HCEC 1CT (cell line): ENCODE results near the gene TUT4.

Experiments used
- DNase-seq: peaks from one replicate; pipeline ENCODE4 v3.0.0-alpha.2; 2017

The TUT4 gene

GRCh38 chr1:52569449-52570210 is 16.7 kb upstream of the TUT4 start:
- no peak for DNase-seq

GRCh38 chr1:52567943-52568342 is 15.1 kb upstream of the TUT4 start:
- no peak for DNase-seq

- no peak for DNase-seq
These were observed 9.9 kb upstream of the TUT4 start for GRCh38 chr1:52562766-52563165.

- DNase-seq, result no peak
These were observed 7.0 kb upstream of the TUT4 start for GRCh38 chr1:52559875-52560274.

- no peak for DNase-seq
These were observed 6.0 kb upstream of the TUT4 start for GRCh38 chr1:52558941-52559340.

GRCh38 chr1:52556641-52557360 is 3.9 kb upstream of the TUT4 start:
- DNase-seq, result no peak

- DNase-seq, result no peak
These were observed 1.9 kb upstream of the TUT4 start for GRCh38 chr1:52554756-52555155.

GRCh38 chr1:52554267-52554640 is 1.4 kb upstream of the TUT4 start:
- no peak for DNase-seq

- DNase-seq, result peak; percentile 76
These were observed 722 bp upstream of the TUT4 start for GRCh38 chr1:52553362-52554266.

- DNase-seq, result peak; percentile 75
These were observed 722 bp downstream of the TUT4 start for GRCh38 chr1:52552236-52552504.

- DNase-seq, result peak; percentile 46
These were observed 1.2 kb downstream of the TUT4 start for GRCh38 chr1:52551507-52552235.

- no peak for DNase-seq
These were observed 2.4 kb downstream of the TUT4 start for GRCh38 chr1:52550447-52550846.

- DNase-seq, result no peak
These were observed 3.6 kb downstream of the TUT4 start for GRCh38 chr1:52549267-52549666.

GRCh38 chr1:52546852-52547251 is 6.0 kb downstream of the TUT4 start:
- DNase-seq, result no peak

- DNase-seq, result no peak
These were observed 8.0 kb downstream of the TUT4 start for GRCh38 chr1:52544665-52545525.

GRCh38 chr1:52542085-52542688 is 10.7 kb downstream of the TUT4 start:
- DNase-seq, result no peak

- no peak for DNase-seq
These were observed 17.7 kb downstream of the TUT4 start for GRCh38 chr1:52534928-52535764.

GRCh38 chr1:52533713-52534112 is 19.2 kb downstream of the TUT4 start:
- DNase-seq, result no peak

- no peak for DNase-seq
These were observed 20.1 kb downstream of the TUT4 start for GRCh38 chr1:52532731-52533327.

- DNase-seq, result no peak
These were observed 20.6 kb downstream of the TUT4 start for GRCh38 chr1:52532247-52532646.
